ENCODE results near the gene CYFIP1.

GRCh38 chr15:22969489-22969888, 10.7 kb downstream of the CYFIP1 start:
- TF ChIP-seq CTCF (conservative IDR thresholded peaks at IDR 0.05 in 1 of 2, IDR thresholded peaks at IDR 0.05 in 1 of 2; ENCODE audit: low read depth in 1 of 2, low read length in 2 of 2), result no peak
- no peak for TF ChIP-seq EZH2 (IDR thresholded peaks at IDR 0.05; ENCODE audit: low read length, missing control alignments)
